Upper lobe of right lung (tissue), 1 donor: ENCODE data around the gene TSC2. TPM values are rescaled to one million over a fixed set of nuclear protein-coding genes. Genes with fewer than 3 reads are reported as not detected.

Experiments used
- ATAC-seq: fragments of 200-7000 bp; cut with Tn5 transposase; one replicate; pipeline ENCODE4 v1.9.1; 2020; ENCODE audit warnings: mild to moderate bottlenecking, moderate library complexity
- DNase-seq: peaks from one replicate; pipeline ENCODE4 v3.0.0-alpha.2; 2020
- H3K27ac ChIP-seq: fragments of 200-600 bp; one replicate; pipeline ENCODE4 v1.8.0; 2022
- H3K27me3 ChIP-seq: fragments of 200-600 bp; one replicate; pipeline ENCODE4 v1.8.0; 2022; ENCODE audit warnings: mild to moderate bottlenecking
- H3K36me3 ChIP-seq: fragments of 200-600 bp; one replicate; pipeline ENCODE4 v1.8.0; 2022
- H3K4me1 ChIP-seq: fragments of 200-600 bp; one replicate; pipeline ENCODE4 v1.8.0; 2022
- H3K4me3 ChIP-seq: fragments of 200-600 bp; one replicate; pipeline ENCODE4 v1.8.0; 2022; ENCODE audit warnings: mild to moderate bottlenecking
- H3K9me3 ChIP-seq: fragments of 200-600 bp; one replicate; pipeline ENCODE4 v1.8.0; 2022
- CTCF ChIP-seq: fragments of 200-600 bp; IDR thresholded peaks from one replicate; pipeline ENCODE4 v1.8.0; 2022; ENCODE audit warnings: antibody characterized with exemption
- intact Hi-C: fragments of 100-400 bp; cut with DNase I; formaldehyde crosslinking; loops from one replicate; pipeline ENCODE4 v1.11.0; 2022
- total RNA-seq: library from RNA; stranded (reverse); fragmentation: NEBNext Ultra II Directional; extraction: Animal tissue kit (Norgen Biotek cat#: 25700); gene quantifications from one replicate; pipeline ENCODE4 v1.2.1, GENCODE V29; 2021
- donor health status: DM: no; HTN: yes; CAD: no; lungs with severe emphysema.

Gene TSC2
- total RNA-seq, 1 donor from 2014 or later: 119 TPM

DNA sequence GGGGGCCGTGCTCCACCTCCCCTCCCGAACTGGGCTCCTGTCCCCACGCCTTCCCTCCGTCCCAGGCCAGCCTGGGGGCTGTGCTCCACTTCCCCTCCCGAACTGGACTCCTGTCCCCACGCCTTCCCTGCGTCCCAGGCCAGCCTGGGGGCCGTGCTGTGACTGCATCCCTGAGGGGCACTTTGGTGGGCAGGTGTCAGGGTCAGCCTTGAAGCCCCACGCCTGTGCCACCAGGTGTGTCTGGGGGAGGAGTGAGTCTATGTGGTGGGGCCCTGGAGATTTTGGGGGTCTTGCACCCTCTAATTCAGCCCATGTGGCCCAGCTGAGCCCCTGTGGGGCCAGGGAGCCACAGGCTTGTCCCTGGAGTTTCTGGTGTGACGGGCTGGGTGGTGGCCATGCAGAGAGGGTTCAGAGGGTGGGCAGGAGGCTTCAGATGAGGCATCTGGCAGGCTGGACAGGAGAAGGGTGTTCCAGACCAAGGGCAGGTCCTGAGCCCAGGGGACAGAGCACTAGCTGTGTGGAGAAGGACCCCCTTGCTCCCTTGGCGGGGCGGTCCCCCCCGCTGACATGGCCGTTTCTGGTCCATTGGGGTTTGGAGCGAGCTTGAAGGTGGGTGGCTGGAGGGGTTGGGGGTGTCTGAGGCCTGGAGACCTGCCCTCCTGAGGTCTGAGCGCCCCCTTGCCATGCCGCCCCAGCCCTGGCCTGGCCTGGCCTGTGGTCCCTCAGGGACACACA, 12.9 kb upstream of the TSC2 start:
- Histone ChIP-seq H3K36me3 (peaks cover 35% of the 10 kb centered on the region), H3K9me3 (no peaks in the 10 kb centered on the region), H3K27ac (peak overlapping the region; percentile 94), H3K27me3 (no peaks in the 10 kb centered on the region), H3K4me1 (peaks cover 81% of the 10 kb centered on the region), H3K4me3 (peak overlapping the region; percentile 45)
- no peak for ATAC-seq
- intact Hi-C loops: no loop called here
- DNase-seq: no peak
- no peak for TF ChIP-seq CTCF

DNA sequence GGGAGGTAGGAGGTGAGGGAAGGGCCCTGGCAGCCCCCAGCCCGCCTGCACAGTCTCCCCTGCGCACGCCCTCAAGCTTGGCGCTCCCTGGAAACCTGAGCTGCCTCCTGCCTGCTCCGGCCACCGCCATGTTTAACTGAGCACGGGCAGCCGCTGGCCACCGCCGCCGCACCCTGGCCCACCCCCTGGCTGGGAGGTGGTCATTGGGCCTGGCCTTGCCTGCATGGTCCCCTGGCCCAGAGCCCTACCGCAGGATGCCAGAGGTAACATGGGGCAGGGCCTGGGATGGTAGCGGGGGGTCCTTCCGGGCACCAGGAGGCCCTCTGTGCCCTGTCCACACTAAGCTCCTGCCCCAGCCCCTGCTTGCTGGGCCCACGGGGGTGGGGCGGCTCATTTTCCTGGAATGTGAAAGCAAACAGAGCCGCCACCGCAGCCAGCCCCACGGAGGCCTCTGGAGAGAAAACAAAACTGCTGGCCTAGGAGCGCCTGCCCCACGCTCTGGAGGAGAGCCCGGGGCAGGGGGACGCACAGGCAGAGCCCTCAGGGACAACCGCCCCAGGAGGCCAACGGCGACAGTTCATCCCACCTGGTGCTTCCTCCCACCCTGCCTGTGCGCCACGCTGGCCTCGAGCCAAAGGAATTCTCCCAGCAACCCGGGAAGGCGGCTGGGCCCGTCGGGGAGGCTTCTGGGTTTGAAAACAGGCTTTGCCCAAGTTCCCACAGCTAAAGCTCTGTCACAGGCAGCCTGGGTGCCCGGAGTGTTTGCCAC, 12.2 kb upstream of the TSC2 start:
- ATAC-seq (peak; percentile 56), DNase-seq (peak; percentile 89)
- Histone ChIP-seq H3K27me3 (no peaks in the 10 kb centered on the region), H3K4me3 (peak overlapping the region; percentile 45), H3K9me3 (no peaks in the 10 kb centered on the region), H3K4me1 (peaks cover 85% of the 10 kb centered on the region), H3K27ac (peak overlapping the region; percentile 94), H3K36me3 (peaks cover 27% of the 10 kb centered on the region)
- intact Hi-C loops: no loop called here
- no peak for TF ChIP-seq CTCF

- intact Hi-C loops: no loop called here
- peaks cover 23% of the 10 kb centered on the region for H3K36me3 ChIP-seq
- H3K4me1 ChIP-seq: peaks cover 93% of the 10 kb centered on the region
- H3K27ac ChIP-seq: peak overlapping the region; percentile 94
- peak overlapping the region; percentile 45 for H3K4me3 ChIP-seq
- H3K27me3 ChIP-seq: no peaks in the 10 kb centered on the region
- no peaks in the 10 kb centered on the region for H3K9me3 ChIP-seq
- ATAC-seq: no peak
- peak; percentile 64 for DNase-seq
- TF ChIP-seq CTCF: no peak
Measured at GRCh38 chr16:2036200-2036966, 11.4 kb upstream of the TSC2 start.

DNA sequence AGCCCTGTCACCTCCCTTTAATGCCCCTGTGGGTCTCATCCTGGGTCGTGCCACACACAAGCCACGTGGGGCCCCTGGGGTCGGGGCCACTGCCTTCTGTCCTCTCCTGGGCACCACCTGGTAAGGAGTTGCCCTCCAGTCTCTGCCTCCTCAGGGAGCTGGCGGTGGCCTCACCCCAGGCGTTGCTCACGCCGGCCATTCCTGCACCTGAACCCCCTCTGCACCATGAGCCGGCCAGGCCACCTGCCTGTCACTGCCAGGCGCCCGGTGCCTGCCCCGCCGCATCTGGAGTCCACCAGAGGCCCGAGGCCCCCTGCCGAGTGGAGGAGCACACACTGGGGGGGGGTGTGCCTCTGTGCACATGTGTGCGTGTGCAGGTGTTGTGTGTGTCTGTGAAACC, 10.7 kb upstream of the TSC2 start:
- peaks cover 16% of the 10 kb centered on the region for H3K36me3 ChIP-seq
- H3K27ac ChIP-seq: peak overlapping the region; percentile 94
- no peaks in the 10 kb centered on the region for H3K9me3 ChIP-seq
- H3K4me3 ChIP-seq: peak overlapping the region; percentile 45
- intact Hi-C loops: no loop called here
- DNase-seq (no peak), ATAC-seq (no peak)
- TF ChIP-seq CTCF: no peak
- H3K4me1 ChIP-seq: peaks cover 93% of the 10 kb centered on the region
- no peaks in the 10 kb centered on the region for H3K27me3 ChIP-seq

DNA sequence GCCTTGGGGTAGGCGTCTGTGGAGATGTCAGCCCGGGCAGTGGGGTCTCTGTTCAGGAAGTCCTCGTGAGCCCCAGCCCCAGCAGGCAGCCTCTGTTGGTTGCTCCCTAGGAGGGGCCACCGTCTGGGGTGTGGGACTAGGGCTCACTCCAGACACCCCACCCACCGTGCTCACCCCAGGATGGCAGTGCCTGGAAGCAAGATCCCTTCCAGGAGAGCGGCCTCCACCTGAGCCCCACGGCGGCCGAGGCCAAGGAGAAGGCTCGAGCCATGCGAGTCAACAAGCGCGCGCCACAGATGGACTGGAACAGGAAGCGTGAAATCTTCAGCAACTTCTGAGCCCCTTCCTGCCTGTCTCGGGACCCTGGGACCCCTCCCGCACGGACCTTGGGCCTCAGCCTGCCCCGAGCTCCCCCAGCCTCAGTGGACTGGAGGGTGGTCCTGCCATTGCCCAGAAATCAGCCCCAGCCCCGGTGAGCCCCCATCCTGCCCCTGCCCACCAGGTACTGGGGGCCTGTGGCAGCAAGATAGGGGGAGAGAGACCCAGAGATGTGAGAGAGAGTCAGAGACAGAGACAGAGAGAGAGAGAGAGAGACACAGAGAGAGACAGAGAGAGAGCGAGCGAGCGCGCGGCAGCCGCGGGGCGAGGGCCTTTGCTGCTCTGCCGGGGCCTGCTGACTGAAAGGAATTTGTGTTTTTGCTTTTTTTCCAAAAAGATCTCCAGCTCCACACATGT, 10.0 kb upstream of the TSC2 start:
- peak overlapping the region; percentile 8 for H3K4me3 ChIP-seq
- peak overlapping the region; percentile 94 for H3K27ac ChIP-seq
- peak; percentile 63 for DNase-seq
- intact Hi-C loops: no loop called here
- peaks cover 90% of the 10 kb centered on the region for H3K4me1 ChIP-seq
- H3K9me3 ChIP-seq: no peaks in the 10 kb centered on the region
- peaks cover 13% of the 10 kb centered on the region for H3K36me3 ChIP-seq
- ATAC-seq: no peak
- no peaks in the 10 kb centered on the region for H3K27me3 ChIP-seq
- TF ChIP-seq CTCF: no peak
